ENCODE results near the gene REV3L.
"Not testable (repeated sequence)": the region's sequence is repeated elsewhere in the genome, so short reads cannot be mapped to it uniquely, and the experiment has no call there.

Gene REV3L

GRCh38 chr6:111482959-111483735 lies at the start of gene REV3L:
REV3L (minus strand) TSS chr6:111483218; CDS start chr6:111482888, 330 bp downstream.
- peak; percentile 78 for DNase-seq

GRCh38 chr6:111531185-111531584 lies 48.2 kb upstream of the REV3L start:
- no peak for DNase-seq

GRCh38 chr6:111530667-111531066 lies 47.6 kb upstream of the REV3L start:
- no peak for DNase-seq

GRCh38 chr6:111530218-111530617 lies 47.2 kb upstream of the REV3L start:
- DNase-seq, result no peak

GRCh38 chr6:111527367-111527766 lies 44.3 kb upstream of the REV3L start:
- no peak for DNase-seq

GRCh38 chr6:111524735-111525134 lies 41.7 kb upstream of the REV3L start:
- DNase-seq, result no peak

GRCh38 chr6:111524252-111524651 lies 41.2 kb upstream of the REV3L start:
- no peak for DNase-seq

GRCh38 chr6:111523484-111524167 lies 40.6 kb upstream of the REV3L start:
- DNase-seq, result no peak

- DNase-seq, result no peak
These were observed 39.5 kb upstream of the REV3L start for GRCh38 chr6:111522393-111523020.

- no peak for DNase-seq
These were observed 38.7 kb upstream of the REV3L start for GRCh38 chr6:111521497-111522270.

GRCh38 chr6:111520524-111520923 lies 37.5 kb upstream of the REV3L start:
- DNase-seq, result no peak

GRCh38 chr6:111517965-111518364 lies 34.9 kb upstream of the REV3L start:
- no peak for DNase-seq

- DNase-seq, result no peak
These were observed 32.2 kb upstream of the REV3L start for GRCh38 chr6:111515259-111515658.

- not testable (repeated sequence) for DNase-seq
These were observed 31.5 kb upstream of the REV3L start for GRCh38 chr6:111514531-111514930.

- not testable (repeated sequence) for DNase-seq
These were observed 24.2 kb upstream of the REV3L start for GRCh38 chr6:111507219-111507618.

GRCh38 chr6:111505498-111505897 lies 22.5 kb upstream of the REV3L start:
- DNase-seq, result not testable (repeated sequence)

- DNase-seq, result no peak
These were observed 20.6 kb upstream of the REV3L start for GRCh38 chr6:111503660-111504059.

GRCh38 chr6:111503194-111503593 lies 20.2 kb upstream of the REV3L start:
- no peak for DNase-seq

- DNase-seq, result no peak
These were observed 19.1 kb upstream of the REV3L start for GRCh38 chr6:111502154-111502553.

GRCh38 chr6:111499269-111499793 lies 16.3 kb upstream of the REV3L start:
- no peak for DNase-seq

- DNase-seq, result no peak
These were observed 12.1 kb upstream of the REV3L start for GRCh38 chr6:111494951-111495635.

GRCh38 chr6:111492499-111492898 lies 9.5 kb upstream of the REV3L start:
- no peak for DNase-seq

Data from activated CD4-positive, alpha-beta T cell treated with anti-CD3 and anti-CD28 coated beads for 1 hour (primary cell).